ENCODE measurements around the gene PRKACA. TPM values are rescaled to one million over a fixed set of nuclear protein-coding genes. Genes with fewer than 3 reads are reported as not detected.

Gene PRKACA
- total and polyA plus RNA-seq, 10 of the 15 experiments (the other 5 are each of a cell fraction or from before 2014, with no cell fraction given), result 0.53 to 68.5 (median 11.2) TPM

DNA sequence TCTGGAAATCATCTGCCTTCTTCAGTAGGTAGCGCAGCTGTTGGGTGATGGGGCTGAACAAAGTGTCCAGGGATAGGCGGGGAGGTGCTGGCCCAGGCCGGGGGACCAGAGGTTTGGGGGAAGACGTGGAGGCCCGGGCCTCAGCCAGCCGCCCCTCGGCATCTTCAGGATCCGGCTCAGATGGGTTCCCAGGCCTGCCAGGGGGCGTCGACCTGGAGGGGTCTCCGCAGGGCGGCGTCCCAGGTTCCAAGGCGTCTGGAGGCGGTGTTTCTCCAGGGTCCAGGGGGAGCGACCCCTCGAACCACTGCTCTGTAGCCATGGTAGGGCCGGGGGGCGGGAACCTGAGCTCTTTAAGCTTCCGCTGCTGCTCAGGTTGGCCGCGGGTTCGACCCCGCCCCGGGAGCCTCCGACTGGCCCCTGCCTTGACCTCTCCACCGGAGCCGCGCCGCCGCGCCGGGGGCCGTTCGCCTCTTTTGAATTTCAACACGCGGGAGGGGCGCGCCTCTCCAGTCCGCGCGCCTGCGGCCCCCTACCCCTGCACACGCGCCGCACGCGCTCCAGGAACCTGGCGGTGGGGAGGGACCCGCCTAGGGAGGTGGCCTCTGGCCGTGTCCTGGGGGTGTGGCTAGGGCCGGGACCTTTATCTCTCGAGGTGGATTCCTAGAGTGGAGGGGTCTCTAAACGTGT lies 32.1 kb downstream of the PRKACA start, which contains the start of gene C19orf67 (continued):
- TF ChIP-seq, protein P1, sequence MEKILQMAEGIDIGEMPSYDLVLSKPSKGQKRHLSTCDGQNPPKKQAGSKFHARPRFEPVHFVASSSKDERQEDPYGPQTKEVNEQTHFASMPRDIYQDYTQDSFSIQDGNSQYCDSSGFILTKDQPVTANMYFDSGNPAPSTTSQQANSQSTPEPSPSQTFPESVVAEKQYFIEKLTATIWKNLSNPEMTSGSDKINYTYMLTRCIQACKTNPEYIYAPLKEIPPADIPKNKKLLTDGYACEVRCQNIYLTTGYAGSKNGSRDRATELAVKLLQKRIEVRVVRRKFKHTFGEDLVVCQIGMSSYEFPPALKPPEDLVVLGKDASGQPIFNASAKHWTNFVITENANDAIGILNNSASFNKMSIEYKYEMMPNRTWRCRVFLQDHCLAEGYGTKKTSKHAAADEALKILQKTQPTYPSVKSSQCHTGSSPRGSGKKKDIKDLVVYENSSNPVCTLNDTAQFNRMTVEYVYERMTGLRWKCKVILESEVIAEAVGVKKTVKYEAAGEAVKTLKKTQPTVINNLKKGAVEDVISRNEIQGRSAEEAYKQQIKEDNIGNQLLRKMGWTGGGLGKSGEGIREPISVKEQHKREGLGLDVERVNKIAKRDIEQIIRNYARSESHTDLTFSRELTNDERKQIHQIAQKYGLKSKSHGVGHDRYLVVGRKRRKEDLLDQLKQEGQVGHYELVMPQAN (conservative IDR thresholded peaks at IDR 0.05), result no peak
- TF ChIP-seq MEF2B (IDR thresholded peaks at IDR 0.05; ENCODE audit: partially characterized antibody, poor library complexity, severe bottlenecking) (no peak), TCF12 (IDR thresholded peaks at IDR 0.05; ENCODE audit: low read depth, low read length) (no peak), BRCA1 (IDR thresholded peaks at IDR 0.05; ENCODE audit: low read depth, low read length) (no peak)
- TF ChIP-seq, protein P2, sequence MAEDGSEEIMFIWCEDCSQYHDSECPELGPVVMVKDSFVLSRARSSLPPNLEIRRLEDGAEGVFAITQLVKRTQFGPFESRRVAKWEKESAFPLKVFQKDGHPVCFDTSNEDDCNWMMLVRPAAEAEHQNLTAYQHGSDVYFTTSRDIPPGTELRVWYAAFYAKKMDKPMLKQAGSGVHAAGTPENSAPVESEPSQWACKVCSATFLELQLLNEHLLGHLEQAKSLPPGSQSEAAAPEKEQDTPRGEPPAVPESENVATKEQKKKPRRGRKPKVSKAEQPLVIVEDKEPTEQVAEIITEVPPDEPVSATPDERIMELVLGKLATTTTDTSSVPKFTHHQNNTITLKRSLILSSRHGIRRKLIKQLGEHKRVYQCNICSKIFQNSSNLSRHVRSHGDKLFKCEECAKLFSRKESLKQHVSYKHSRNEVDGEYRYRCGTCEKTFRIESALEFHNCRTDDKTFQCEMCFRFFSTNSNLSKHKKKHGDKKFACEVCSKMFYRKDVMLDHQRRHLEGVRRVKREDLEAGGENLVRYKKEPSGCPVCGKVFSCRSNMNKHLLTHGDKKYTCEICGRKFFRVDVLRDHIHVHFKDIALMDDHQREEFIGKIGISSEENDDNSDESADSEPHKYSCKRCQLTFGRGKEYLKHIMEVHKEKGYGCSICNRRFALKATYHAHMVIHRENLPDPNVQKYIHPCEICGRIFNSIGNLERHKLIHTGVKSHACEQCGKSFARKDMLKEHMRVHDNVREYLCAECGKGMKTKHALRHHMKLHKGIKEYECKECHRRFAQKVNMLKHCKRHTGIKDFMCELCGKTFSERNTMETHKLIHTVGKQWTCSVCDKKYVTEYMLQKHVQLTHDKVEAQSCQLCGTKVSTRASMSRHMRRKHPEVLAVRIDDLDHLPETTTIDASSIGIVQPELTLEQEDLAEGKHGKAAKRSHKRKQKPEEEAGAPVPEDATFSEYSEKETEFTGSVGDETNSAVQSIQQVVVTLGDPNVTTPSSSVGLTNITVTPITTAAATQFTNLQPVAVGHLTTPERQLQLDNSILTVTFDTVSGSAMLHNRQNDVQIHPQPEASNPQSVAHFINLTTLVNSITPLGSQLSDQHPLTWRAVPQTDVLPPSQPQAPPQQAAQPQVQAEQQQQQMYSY (CRISPR knock-in tag; IDR thresholded peaks at IDR 0.05), result no peak

Measured in GM12878 (cell line).